AG08396 (cell line): ENCODE results near the gene ZBTB25.

Experiments used
- DNase-seq: peaks from one replicate; pipeline ENCODE4 v3.0.0; 2012; ENCODE audit warnings: low spot score, mixed read lengths

Gene ZBTB25

DNA sequence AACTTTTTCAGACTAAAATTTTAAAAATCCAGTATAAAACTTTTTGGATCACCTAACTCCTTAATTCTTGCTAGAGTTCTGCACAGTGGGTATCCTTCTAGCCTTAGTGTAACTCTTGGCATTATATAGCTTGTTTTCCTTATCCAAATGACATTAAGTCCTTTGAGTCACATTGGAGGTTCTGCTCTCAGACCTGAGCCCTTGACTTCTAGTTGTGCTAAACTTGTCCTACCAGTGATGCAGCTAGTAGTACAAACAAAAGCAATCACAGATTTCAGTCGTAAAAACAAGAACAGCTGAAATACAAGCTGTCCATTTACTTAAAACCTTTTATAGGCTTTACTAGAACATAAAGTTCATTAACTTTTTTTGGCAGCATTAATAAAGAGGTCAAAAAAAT lies 11.4 kb upstream of the ZBTB25 start:
- no peak for DNase-seq

DNA sequence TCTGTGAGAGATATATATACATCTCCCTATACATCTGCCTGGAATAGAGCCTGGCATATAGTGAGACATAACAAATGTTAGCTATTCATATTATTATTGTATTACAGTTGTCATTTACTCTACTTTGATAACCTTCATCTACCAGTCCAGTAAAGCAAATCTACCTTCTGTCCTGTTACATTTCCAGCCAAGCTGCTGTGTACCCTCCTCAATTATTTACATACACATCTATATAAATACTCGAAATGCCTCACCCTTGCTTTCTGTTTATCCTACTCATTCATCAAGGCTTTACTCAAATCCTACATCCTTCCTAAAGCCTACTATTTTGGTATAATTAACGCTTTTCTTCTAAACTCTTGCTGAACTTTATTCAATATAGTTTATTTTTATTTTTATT lies 9.6 kb upstream of the ZBTB25 start:
- DNase-seq, result no peak

GRCh38 chr14:64510825-64511671 lies 7.4 kb upstream of the ZBTB25 start:
- peak; percentile 54 for DNase-seq

GRCh38 chr14:64509036-64509435 lies 5.4 kb upstream of the ZBTB25 start:
- DNase-seq, result no peak

DNA sequence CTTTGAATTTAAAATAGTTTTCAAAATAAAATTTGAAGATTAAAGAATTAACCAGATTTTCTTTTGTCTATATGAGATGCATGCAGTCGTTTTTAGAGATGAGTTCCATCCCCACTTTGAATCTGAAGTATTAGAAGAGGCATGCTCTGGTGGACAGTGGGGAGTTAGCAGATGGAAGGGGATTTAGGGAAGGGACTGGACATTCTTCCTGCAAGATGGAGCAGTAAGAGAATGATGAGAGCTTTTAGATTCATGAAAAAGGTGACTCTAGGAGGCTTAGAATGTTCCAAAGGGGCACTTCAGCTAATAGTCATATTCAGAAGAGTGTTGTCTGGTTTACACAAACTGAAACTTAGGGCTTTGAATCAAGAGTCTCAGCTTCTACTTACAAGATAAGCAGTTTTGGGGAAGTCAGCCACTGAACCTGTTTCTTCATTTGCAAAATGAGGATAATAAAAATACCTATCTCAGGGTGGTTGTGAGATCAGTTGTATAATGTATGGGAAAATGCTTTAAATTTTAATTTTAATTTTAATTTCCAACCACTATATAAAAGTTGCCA lies 4.7 kb upstream of the ZBTB25 start:
- no peak for DNase-seq

- DNase-seq, result no peak
Measured at GRCh38 chr14:64507376-64508156, 3.9 kb upstream of the ZBTB25 start.

DNA sequence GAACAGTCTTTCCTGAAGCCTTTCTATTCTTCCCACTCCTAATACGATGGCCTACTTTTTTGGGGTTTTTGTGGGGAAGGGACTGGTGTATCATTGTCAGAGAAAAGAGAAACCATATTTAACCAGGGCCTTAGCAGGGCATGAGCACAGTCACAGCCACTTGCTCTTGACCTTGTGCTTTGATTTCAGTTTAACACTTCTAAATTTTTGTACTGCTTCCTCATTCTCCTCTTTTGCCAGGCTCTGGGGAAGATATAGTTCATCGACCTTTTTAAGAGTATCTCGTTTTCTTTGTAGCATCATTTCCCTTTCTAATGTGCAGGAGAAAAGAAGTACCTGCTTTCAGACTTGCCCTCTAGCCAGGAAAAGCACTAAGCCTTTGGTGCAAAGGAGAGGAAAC lies 3.1 kb upstream of the ZBTB25 start:
- no peak for DNase-seq

DNA sequence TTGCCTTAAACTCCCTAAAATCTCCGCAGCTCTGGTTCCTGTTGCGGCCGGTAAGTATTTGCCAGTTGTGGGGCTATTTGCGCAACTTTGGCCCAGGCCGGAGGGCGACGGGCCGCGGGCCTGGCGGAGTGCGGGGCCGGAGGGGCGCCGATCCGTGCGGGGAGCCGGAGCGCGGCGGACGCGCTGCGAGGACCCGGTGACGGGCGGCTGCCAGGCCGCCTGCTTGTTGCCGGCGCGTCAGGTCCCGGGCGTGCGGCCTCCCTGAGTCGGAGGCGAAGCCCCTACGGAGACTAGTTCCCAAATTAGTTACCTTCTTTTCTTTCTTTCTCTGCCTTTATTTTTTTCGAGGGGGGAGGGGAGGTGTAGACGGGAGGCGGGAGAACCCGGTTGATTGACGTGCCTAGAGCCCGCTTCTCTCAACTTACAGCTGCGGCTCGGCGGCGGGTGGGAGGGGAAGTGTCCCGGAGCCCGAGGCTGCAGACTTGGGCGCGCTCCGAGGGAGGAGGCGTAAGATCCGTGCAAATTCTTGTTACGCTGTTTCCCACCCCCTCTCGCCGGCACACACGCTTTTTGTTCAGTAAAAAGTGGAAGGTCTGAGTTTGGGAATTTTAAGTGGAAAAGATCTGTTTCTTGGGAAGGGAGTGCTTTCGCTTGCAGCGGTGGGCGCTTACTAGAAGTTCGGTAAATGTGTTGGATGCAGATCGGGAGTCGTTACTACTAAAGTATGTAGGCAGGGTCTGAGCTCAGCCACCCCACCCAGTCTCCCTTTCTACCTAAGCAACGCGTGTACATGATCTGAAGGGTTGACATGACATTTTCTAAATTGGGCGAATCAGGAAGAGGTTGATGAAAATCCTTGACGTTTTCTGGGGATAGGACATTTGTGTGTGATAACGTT lies 1.5 kb upstream of the ZBTB25 start:
- DNase-seq, result peak; percentile 84

DNA sequence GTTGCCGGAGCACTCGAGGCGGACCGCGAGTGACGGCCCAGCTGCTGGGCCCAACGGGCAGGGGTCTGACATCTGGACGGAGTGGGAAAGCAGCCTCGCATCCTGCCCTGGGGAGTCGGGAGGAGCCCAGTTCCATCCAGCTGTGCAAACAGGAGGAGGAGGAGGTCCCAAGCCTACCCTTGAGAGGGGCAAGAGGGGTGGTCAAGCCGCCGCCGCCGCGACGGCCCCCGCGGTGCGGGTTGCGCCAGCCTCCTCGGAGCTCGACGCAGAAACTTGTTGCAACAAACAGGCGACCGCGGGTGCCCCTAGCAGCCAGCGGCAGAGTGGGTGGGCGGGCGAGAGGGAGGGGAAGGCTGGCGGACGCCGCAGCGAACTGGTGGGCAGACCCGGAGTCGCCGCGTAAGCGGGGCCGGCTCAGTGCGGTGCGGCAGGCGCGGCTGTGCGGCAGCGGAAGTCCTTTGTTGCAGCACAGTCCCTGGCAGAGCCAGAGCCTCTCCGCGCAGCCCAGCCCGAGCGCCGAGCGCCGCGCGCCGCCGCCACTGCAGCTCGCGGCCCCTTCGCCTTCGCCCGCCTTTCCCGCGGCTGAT lies 765 bp upstream of the ZBTB25 start, which contains the start of gene ZBTB1:
ZBTB1 (plus strand) TSS at position 461 of the 587 bp plus-strand sequence. CDS start 16,735 bp downstream, outside the sequence.
- peak; percentile 87 for DNase-seq

DNA sequence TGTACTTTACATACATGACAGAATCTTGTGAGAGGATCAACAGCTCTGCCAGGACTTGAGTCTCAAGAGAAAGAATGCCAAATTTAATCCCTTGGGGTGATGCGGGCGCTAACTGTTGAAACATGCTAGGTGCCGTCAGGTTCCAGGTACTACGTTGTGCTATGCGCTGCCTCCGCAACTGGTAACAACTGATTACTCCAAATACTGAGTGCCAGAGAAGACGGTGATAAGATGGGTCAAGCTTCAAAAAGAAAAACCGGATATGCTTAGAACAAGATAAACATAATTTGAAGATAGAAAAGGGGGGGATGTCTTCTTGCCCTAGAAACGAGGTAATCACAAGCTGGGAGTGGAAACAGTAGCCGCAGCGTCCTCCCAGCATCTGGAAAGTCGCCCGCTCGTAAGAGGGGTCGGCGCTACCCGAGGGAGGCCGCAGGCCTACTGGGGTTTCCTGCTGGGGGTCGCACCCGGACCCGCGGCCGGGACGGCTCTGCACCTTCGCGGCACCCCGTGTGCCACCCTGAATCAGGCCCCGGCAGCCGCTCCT lies 678 bp downstream of the ZBTB25 start:
- no peak for DNase-seq

- DNase-seq, result no peak
Measured at GRCh38 chr14:64502456-64502855, 1.2 kb downstream of the ZBTB25 start.

DNA sequence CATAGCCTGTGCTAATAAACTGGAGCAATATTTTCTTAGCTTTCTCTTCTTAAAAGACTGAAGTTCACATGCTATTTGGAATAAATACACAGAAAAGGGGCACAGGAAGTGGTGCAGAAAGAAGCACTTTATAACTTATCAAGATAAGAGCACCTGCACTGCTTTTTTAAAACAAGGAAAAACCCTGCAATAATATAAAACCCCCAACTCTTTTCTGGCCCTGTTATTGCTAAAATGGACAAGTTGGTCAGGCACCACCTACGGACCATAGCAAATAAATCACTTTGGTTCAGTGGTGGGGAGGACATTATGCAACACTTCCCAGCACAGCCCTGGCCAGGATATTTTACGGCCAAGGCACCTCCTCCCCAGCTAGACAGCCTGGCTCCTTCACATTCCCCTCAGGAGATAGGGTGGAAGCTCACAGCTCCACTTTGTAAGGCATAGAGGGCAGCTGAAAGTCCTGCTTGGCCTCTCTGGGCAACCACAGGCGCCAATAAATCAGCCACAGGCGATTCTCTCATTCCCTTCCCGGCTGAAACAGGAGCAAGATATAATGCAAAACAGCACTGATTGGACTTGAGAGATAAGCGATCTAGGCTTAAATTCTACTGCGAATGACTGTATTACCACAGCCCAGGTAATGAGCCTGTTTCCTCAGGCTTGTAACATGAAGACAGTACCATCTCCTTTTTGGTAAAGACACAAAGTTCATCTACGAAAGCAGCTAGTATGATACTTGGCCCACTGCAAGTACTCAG lies 2.0 kb downstream of the ZBTB25 start:
- peak; percentile 27 for DNase-seq

GRCh38 chr14:64500088-64500487 lies 3.5 kb downstream of the ZBTB25 start:
- no peak for DNase-seq

DNA sequence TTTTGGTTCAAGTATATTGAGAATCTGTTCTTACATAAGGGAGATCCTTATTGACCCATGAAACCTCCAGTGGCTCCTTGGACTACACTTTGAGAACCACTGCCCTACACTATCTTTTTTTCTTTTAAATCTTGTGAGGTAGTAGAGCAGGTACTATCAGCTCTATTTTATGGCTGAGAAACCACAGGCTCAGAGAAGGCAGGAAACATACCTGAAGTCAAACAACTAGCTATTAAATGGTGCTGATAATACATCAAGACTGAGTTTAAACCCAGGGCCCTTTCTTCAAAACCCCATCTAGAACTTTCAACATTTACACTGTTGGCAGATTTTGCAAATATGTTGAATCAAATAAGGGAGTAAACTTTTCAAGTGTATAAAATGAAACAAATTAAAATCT lies 6.9 kb downstream of the ZBTB25 start:
- no peak for DNase-seq

GRCh38 chr14:64495252-64495651 lies 8.4 kb downstream of the ZBTB25 start:
- DNase-seq, result no peak

DNA sequence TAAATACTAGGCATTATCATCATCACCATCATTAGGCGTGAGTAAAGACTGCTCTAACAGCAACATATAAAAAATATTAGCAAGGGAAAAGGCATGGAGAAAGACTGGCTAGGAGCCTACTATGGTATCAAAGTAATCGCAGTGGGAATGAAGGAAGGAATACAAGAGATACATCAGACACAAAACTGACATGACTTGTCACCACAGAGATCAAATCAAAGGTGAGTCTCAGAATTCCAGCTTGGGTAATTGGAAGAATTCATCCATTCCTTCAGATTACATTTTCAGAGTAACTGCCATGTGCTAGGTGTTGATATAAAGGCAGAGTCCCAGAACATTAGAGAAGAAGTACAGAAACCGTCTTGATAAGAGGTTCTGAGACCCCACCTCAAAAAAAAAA lies 10.2 kb downstream of the ZBTB25 start:
- DNase-seq, result no peak

DNA sequence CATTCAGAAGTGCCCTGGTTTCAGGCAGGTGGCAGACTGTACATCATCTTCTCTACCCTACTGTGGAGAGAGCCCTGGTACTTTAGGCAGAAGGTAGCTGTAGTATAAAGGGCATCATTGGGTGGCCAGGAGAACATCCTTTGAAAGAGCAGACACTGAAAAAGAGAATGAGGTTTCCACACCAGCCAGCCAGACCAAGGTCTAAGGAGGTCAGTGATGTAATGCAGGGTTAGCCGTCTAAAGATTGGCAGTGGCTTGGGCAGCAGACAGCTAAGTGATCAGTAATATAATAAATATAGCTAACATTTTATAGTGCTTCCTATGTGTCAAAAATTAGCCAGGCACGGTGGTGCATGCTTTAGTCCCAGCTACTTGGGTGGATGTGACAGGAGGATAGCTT lies 12.0 kb downstream of the ZBTB25 start:
- DNase-seq, result no peak

DNA sequence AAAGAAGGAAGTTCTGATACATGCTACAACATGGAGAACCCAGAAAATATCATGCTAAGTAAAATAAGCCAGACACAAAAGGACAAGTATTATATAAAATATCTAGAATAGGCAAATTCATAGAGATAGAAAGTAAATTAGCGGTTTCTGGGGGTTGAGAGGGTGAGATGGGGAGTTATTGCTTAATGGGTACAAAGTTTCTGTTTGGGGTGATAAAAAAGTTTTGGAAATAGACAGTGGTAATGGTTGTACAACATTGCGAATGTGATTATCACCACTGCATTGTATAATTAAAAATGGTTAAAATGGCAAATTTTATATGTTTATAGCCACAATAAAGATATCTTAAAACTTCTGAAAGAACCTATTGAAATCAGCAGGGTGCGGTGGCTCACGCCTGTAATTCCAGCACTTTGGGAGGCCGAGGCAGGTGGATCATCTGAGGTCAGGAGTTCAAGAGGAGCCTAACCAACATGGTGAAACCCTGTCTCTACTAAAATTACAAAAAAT lies 15.0 kb downstream of the ZBTB25 start:
- no peak for DNase-seq

DNA sequence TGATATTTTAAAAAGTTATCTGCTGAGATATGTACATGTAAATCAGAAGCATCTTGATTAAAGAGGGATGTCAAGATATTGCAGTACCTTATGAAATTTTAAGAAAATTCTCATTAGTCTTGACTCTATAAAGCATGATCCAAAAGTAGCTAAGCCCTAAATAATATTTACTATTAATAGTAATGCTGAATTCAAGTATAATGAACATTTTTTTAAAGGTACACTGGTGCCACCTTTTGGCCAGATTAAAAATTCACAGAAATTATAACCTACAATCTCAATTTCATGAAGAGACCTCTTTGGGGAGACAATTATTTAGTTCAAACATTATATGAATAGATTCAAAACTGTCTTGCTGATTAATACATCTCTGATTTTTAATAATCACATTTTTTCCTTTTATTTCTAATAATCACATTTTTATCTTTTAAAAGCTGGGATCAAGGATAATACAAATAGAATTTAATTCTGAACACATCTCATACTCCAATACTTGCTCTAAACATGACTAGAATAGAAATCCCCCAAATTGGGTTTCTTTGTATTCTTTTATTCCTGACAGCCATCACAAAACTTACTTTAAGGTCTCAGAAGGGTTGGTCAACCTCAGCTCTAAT lies 24.9 kb downstream of the ZBTB25 start:
- DNase-seq, result peak; percentile 28

DNA sequence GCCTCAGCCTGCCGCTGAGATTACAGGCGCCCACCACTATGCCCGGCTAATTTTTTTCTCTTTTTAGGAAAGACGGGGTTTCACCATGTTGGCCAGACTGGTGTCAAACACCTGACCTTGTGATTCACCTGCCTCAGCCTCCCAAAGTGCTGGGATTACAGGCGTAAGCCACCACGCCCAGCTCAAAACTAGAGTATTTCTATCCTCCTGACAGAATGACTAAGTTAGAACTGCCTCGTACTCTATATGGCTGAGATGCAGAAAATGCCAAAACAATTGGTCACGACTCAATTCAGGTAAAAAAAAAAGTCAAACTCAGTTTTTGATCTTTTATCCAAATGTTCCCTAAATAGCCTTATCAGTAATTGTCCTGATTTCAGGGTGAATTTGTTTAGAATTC lies 27.2 kb downstream of the ZBTB25 start:
- DNase-seq, result no peak
